CD4-positive, alpha-beta T cell treated with Interleukin-12 subunit alpha and Interleukin-12 subunit beta, for 1 hour (primary cell): Measurements from ENCODE around the gene PNPLA1.
A peak's percentile ranks its signal among the peaks of the same experiment; 100 is the strongest.

Experiments
- DNase-seq: peaks from one replicate; pipeline ENCODE4 v3.0.0-alpha.2; 2020

PNPLA1 gene

DNA sequence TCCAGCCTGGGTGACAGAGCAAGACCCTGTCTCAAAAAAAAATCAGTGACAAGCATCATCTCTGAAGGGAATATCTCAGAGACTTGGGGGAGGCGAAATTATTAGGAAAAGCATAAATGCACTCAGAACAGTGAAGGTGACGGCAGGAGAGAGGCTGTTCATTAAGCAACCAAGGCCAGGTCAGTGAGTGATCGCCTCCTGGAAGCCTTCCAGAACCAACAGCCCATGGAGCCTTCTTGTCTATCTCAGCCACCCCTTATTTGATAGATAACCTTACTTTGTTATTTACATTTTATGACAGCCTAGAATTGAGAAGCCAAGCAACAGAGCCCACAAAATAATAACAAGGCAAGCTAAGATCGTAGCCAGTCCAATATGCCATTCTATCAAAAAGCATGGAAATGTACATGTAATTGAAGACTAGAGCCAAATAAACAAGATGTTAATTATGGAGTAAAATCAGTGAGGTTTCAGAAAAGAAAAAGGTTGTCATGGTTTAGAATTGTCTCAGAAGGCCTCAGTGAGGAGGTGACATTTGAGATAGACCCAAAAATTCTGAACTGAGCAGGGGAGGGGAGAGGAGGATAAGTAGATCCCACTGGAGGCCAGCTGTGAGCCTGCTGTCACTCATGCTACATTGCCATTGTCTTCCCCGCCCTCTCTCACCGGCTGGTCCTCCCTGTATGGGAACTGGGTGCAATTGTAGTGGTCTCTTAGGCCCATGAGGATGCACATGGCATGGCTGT, 49.0 kb downstream of the PNPLA1 start:
- DNase-seq: no peak

DNA sequence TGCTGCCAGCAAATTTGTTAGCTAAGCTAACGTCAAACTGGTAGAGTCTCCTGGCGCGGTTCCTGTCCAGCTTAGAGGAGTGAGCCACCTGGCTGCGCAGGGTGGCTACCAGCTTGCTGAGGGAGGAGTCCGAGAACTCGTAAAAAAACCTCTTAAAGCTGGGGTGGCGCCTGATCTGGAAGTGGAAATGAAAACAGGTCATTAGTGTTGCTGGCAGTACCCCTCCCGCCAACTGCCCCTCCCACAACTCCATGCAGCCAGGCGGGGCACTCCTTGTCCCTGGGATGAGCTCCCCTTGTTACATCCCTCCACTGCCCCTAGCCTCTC, 49.5 kb downstream of the PNPLA1 start:
- no peak for DNase-seq

DNA sequence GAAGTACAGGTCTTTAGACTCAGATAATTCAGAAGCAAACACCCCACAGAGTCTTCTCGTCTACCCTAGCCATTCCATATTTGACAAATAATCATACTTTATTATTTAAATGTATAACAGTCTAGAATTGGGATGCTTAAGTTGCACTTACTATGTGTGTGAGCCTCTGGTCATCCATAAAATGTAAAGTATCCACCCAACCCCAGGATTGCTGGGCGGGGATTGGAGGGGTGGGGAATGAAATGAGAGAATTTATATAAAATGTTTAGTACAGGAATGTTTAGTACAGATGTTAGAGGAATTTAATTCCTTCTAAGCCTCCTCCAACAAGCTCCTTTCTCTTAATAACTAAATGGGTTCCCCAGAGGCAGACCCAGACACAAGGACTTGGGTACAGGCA, 50.0 kb downstream of the PNPLA1 start:
- DNase-seq: no peak

DNA sequence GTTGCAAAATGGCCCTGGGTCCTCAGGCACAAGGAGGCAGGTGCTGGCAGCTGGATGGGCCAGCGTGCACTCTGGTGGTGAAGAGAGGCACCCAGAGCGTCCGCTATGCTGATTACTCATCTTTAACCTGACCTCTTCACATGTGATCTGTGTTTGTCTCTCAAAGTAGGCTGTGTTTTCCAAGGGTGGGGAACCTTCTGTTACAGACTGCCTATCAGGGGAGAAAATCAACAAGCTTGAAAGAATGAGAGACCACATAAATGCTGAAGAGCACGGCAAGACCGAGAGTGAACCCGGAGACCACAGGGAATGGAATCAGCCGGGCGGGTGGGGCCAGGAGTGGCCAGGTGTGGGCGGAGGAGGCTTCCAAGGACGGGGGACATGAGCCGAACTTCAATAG, 50.6 kb downstream of the PNPLA1 start:
- DNase-seq: no peak

DNA sequence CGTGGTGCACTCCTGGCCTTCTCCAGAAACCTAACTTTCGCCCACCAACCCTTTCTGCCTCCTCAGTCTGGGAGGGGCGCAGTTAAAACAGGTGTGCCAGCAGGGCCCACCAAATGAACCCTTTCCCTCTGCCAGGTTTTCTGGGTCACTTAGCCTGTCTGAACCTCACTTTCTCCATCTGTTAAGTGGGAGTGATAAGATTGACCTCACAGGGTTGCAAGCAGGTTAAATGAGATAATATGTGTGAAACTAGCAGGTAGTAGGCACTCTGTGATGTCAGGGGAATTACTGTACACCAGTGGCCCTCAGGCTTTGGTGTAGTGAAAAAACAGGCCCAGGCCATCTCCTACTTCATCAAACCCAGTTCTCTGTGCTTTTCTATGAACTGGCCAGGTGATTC, 52.7 kb downstream of the PNPLA1 start:
- DNase-seq: no peak

DNA sequence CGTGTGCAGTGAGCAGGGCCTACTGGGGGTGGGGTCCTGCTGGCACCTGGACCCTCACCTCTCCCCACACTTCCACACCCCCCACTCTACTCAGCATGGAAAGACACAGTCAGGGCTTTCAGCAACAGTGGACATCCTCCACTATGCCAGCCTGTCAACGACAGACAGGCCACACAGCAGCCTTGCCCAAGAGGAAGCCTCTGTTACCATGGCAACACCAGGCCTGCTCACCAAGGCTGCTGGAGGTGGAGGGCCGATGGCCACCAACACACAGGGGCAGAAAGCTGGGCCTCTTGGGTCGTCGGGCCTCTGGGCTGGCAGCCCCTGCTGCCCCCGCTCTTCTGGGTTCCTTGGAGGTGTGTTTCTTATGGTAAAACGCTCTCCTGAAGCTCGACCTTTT, 53.2 kb downstream of the PNPLA1 start:
- DNase-seq: no peak

DNA sequence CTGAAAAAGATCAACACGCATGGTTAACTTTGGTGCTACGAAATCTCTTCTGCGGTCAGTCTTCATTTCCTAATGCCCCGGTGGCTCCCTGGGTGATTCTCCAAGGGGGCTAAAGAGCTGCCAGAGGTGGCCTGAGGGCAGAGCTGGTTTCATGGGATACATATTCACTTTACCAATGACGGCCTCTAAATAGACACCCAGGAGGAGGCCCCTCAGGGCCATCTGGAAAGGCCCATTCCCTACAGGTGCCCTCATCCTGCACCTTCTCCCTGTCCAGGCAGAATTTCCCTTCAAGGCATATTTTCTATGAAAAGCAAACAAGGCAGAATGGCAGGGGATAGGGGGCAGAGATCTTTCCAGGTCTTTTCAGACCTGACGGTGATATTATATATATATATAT, 54.3 kb downstream of the PNPLA1 start:
- DNase-seq: no peak

DNA sequence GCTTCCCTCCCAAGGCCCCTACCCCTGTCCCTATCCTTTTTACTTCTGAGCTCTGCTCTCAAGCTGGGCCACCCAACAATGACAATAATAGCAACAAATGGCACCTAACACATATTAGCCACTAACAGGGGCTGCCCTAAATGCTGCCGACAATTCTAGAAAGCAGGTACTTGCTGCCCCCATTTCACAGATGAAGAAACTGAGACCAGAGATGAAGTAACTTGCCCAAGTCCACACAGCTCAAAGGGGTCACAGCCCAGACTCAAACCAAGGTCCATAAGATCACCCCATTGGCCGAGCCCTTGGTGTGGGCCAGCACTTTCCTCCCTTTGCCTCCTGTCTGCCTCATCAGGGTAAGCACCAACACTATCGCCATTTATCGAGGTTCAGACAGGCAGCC, 54.9 kb downstream of the PNPLA1 start:
- DNase-seq: no peak

DNA sequence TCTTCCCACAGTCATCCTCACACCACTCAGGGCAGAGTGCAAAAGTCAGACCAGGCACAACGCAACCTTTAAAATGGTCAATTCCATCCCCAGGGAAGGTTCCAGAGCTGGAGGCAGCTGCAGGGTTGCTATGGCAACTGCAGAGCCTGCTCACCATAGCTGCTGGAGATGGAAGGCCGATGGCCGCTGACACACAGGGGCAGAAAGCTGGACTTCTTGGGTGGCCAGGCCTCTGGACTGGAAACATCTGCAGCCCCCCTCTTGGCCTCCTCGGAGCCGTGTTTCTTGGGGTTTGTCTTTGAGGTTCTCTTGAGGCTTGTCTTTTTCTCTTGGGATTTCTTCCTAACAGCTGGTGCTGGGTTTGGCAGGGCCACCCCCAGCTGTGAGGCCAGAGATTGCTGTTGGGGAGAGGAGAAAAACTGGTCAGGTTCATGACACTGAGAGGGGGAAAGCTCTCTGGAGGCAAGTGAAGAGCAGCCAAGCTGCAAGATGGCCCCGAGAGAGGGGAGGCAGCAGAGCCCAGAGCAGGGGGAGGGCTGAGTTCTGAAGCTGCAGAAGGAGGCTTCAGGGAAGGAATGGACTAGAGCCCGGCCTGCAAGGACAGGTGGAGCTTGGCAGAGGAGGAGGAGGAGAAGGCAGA, 56.6 kb downstream of the PNPLA1 start:
- no peak for DNase-seq

DNA sequence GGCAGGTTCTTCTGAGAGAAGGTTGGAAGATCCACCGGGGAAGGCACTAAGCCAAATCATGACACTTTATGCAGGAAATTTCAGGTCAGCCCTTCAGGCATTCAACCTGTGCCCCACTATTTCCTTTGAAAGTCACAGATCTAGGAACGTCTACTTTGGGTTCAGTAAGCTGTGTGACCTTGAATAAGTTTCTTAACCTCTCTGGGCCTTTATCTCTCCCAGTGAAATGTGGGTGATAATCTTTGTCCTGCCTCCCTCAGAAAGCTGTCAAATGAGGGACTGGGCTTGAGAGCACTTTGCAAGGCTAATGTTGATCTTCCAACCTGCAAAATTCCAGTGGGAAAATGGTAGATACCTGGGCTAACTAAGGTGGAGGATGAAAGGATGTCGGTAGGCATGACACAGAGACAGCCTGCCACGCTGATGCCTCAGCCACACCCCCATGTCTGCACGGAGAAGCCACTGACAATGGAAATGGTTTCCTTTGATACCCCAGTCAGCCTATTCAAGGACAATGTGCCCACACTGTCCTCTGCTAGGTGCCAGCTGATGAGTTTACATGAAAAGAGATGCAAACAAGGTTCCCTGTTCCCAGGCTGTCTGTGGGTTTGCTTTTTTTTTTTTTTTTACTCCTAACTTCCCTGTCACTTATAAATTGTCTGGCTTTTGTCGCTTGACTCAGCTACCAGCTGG, 57.5 kb downstream of the PNPLA1 start:
- no peak for DNase-seq

DNA sequence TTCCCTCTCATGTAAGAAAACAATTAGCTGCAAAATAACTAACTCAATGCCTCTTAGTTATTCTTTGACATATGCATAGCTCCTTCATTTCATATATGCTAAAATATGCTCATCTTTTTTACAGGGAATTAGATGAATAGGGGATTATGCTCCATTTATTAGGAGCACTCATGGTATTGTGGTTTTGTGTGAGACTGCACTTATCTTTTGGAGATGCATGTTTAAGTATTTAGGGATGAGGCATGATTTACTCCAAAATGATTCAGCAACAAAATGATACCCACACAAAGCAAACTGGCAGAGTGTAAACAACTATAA, 58.0 kb downstream of the PNPLA1 start:
- DNase-seq: no peak

DNA sequence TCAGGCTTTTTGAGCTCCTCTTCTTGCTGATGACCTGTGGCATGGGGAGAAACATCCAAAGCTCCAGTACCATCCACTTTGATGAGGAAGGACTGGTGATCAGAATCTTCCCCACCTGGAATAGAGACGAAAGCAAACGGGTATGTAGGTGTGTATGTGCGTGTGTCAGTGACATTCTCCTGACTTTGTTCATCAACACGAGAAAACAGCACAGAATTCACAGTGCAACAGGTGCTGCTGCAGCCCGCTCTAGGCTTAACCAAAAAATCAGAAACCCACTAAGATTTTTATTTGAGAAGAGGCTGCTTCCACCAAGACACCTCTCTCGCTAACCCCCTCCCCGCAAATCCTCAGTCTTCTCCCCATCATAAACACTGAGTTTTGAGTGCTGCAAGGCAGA, 58.7 kb downstream of the PNPLA1 start:
- DNase-seq: no peak

DNA sequence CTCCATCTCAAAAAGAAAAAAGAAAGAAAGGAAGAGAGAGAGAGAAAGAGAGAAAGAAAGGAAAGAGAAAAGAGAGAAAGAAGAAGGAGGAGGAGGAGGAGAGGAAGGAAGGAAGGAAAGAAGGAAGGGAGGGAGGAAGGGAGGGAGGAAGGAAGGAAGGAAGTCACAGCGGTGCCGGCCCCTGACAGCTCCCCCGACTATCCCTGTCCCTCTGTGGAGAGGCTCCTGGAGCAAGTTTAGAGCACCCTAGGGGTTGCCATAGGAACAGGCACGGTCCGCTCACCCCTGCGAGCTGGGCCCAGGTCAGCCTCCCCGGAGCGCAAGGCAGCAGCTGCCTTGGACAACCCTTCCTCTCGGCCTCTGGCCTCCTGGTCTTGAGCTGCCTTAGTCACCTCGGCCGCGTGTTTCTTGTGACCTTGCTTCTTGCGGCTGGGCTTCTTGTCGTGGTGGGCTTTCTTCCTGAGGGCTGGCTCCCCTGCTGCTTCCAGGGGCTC, 60.0 kb downstream of the PNPLA1 start:
- no peak for DNase-seq

DNA sequence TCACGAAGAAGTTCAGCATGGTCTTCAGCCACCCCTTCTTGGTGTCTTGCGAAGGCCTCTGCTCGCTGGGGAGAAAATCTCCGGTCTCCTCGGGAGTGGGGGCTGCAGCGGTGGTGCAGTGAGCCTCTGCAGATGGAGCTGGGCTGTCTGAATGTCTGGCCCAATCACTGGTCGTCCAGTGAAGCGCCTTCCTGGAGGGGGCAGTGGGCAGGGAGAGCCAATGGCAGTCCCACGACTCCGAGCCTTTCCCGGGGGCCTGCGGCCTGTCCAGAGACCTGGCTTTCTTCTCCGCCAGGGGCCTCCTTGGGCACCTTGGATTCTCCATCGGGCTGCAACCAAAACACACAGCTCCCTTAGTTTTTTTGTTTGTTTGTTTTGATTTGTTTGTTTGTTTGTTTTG, 60.5 kb downstream of the PNPLA1 start:
- no peak for DNase-seq

DNA sequence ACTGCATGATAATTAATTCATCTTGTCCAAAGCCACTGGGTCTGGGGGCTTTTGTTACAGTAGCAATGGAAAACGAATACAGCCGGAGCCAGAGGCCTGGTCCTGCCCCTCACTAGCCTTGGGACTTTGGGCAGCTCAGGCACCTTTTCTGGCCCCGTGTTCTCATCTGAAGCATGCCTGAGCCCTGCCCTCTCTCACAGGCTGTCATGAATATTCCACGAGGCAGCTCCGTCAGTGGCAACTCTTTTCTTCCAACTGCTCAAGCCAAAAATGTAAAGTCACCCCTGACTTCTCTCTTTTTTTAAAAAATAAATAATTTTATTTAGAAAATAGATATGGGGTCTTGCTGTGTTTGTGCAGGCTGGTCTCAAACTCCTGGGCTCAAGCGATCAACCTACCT, 61.5 kb downstream of the PNPLA1 start:
- DNase-seq: no peak

DNA sequence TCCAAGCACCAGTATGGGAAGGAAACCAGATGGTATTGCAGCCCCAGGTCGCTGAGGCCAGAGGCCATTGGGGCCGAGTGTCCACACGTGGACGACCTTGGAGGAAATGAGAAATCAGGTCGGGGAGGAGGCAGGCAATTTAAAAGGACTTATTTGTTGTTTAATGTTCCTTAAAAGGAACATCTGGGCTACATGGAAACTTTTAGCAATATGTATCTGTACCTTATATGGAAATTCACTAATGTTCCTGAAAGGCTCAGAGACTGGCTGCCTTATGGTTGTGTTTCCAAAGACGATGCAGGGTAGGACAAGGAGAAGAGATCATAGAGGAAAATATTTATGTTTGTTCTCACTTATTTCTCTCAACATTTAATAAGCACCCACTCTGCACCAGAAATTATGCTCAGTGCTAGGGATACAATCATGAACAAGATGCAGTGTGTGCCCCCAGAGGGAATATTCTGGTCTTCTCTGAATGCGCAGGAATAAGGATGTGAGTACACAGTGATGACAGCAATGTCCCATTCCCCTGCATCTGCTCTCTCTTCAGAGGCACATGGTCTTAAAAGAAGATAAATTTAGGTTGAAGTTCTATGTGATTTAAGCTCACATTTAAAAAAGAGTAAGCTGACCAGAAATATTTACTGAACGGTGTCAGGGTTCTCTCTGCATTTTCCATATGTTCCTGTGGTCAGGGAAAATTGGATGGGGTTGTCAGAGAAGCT, 63.5 kb downstream of the PNPLA1 start:
- DNase-seq: no peak

DNA sequence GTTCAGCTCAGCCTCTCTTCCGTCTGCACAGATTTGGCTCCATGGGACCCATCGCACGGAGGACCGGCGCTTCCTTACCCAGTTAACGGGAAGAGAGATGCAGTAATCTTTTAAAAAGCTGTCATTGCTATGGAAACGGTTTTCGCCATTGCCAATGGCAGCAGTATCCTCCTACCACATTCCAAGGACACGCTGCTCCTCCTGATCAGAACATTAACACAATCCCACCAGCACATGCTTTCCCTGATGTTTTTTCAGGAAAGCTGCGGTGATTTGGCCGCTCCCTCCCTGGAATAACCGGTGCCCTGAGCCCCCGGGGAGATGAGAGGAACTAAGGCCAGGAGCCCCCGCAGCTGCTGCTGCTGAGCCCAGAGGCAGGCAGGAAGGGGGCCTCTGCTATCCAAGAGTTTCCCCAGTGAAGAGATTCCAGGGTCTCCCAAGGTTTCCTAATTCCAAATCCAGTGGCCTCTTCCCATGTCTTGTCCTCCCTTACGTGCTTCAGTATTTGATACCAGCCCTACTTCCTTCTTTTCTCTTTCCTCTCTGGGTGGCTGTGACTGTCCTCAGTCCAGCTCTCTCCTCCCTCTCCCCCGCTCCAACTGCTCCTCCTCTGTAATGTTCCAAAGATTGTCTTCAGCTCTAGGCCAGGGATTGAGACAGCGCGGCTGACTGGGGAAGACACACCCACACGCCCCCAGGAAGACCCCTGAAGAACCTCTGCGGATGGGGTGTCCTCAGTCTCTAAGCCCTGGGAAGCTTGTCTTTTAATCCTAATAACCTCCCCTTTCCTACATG, 64.3 kb downstream of the PNPLA1 start:
- DNase-seq: no peak

DNA sequence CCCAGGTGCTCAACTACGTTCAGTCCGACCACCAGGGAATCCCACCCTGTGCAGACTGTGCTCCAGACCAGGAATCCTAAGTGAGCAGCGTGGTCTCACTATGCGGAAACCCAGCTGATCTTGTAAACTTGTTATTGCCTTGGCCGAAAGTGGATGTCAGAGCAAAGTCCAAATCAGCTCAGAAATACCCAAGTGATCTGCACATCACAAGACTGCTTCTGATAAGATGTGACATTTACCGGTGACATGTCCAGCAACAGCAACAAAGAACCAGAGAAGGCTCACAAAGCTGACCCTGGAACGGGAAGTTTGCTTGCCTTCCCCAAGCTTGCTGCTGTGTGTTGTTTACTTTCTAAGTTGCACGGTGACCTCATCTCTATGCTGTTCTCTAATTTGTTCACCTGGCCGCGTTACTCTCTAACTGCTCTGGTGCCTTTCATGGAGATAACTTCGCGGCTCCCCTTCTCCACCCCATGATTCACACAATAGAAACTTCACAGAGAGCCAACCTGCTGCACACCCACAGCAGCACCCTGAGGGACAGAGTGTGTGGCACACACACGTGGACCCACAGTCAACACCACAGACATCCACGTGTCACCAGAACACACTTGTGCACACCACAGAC, 65.1 kb downstream of the PNPLA1 start:
- no peak for DNase-seq

DNA sequence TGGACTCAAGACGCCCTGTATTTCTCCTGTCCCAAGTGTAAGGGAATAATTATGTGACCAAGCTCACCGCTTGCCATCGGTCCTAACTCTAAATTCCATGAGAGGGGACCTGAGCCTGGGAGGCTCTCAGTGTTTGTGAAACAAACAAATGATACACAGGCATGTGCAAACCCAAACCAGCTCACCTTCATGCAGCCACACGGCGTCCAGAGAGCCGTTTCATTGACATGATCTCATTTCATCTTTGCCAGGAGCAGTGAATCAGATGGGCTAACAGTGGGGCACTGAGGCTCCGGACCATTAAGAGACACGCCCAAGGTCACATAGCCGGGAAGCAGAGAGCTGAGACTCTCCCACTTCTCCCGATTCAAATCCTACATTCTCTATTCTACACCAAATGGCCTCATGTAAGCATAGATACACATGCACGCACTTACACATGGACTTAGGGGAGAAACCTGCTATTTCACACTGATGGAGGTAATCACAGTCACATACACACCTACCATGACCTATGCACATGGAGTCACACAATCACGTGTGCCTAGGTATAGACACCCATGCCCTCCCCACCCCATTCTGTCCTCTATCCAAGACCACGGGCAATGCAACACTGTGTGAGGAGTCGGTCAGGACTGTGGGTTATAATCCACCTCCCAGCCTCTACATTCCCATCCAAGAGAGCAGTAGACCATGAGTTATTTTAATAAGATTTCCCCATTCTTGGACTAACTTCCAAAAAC, 65.8 kb downstream of the PNPLA1 start:
- no peak for DNase-seq

DNA sequence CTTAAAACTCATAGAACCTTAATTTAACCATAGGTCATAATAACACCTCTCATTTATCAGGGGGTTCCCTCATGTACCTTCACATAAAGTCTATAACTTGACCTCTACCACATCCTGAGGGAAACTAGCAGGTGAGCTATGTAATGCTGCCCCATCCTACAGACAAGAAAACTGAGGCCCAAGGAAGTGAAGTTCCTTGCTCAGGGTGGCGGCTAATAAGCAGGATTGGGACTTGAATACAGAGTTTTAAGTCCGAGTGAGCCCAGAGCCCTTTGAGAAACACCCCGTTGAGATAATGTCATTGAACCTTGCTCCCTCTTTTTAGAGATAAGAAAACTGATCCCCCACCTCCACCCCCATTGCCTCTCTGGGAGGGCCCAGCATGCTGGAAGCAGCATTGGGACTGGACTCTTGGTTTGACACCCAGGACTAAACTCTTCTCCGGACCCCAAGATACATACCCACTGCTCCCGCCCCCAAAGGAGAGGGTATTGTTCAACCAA, 66.4 kb downstream of the PNPLA1 start:
- no peak for DNase-seq

DNA sequence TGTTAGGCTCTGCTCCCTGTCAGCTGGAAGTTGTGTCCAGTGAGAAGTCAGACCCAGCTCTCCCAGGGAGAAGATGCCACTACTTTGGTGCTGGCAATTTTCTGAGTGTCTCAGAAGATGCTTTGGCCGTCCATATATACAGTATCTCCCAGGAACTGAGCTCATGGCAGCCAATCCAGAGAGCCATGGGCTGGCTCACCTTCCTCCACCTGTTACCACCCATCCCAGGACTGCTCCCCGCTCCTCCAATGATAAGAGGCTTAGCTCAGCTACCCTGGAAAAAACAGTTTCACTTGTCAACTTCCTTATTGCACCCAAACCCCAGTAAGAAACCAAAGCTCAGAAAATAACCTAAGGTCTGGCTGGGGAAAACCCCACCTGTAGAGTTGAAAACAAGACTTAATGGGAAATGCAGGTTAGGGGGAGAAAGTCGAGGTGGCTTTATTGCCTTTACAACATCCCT, 67.0 kb downstream of the PNPLA1 start, which contains the start of gene BNIP5:
BNIP5 (minus strand) TSS at position 110 of the 463 bp plus-strand sequence. CDS start 6,198 bp downstream, outside the sequence.
- peak; percentile 29 for DNase-seq
